Thoracic aorta endothelial cell (primary cell): ENCODE measurements around the gene PHKA2. TPM values are rescaled to one million over a fixed set of nuclear protein-coding genes. Genes with fewer than 3 reads are reported as not detected.

Experiments
- small RNA-seq: library from RNA; depleted of rRNA; stranded (forward); fragments of <200 nt; gene quantifications from one replicate; pipeline ENCODE3, GENCODE V24; 2012
- total RNA-seq: library from RNA; depleted of rRNA; stranded (reverse); fragments of >200 nt; gene quantifications from 2 replicates; pipeline ENCODE4 v1.2.3, GENCODE V29; 2012

The PHKA2 gene
- 11.7 and 13.9 TPM in 2 replicates for total RNA-seq

GRCh38 chrX:18983666-18984380 is at the start of gene PHKA2:
TSS of gene PHKA2 (minus strand) at chrX:18984114. CDS start at chrX:18983932, 182 bp downstream.

Small RNAs within 50 kb of the gene (small RNA-seq; reads per million reads assigned to genes)
- not detected for gene RN7SL48P

Other genes starting within 250 kb of the PHKA2 start
- not detected in 2 replicates for gene ADGRG2, start 138.4 kb upstream of the PHKA2 start, total RNA-seq